ENCODE results near the gene FAM83C.

FAM83C gene

GRCh38 chr20:35311822-35312221, 19.6 kb upstream of the FAM83C start:
- DNase-seq (ENCODE audit: low spot score): no peak
- in situ Hi-C loops (cut with MboI; ENCODE audit: low pct_unique_long_range_greater_than_20kb, low sequenced_read_pairs, unreplicated experiment): no loop called here
- no peak for TF ChIP-seq CTCF (IDR thresholded peaks at IDR 0.05; ENCODE audit: extremely low read depth, insufficient read depth, missing control alignments)

- DNase-seq (ENCODE audit: low spot score): no peak
- no peak for TF ChIP-seq CTCF (IDR thresholded peaks at IDR 0.05; ENCODE audit: extremely low read depth, insufficient read depth, missing control alignments)
- in situ Hi-C loops (cut with MboI; ENCODE audit: low pct_unique_long_range_greater_than_20kb, low sequenced_read_pairs, unreplicated experiment): no loop called here
Measured at GRCh38 chr20:35311409-35311808, 19.2 kb upstream of the FAM83C start.

GRCh38 chr20:35307666-35308653, 15.7 kb upstream of the FAM83C start:
- no peak for DNase-seq (ENCODE audit: low spot score)
- in situ Hi-C loops (cut with MboI; ENCODE audit: low pct_unique_long_range_greater_than_20kb, low sequenced_read_pairs, unreplicated experiment): loop anchor here (10.0 kb wide), 1 partner anchor 137 kb away; no protein-coding TSS in a partner anchor
- TF ChIP-seq CTCF (IDR thresholded peaks at IDR 0.05; ENCODE audit: extremely low read depth, insufficient read depth, missing control alignments): no peak

- peak; percentile 68 for TF ChIP-seq CTCF (IDR thresholded peaks at IDR 0.05; ENCODE audit: extremely low read depth, insufficient read depth, missing control alignments)
- in situ Hi-C loops (cut with MboI; ENCODE audit: low pct_unique_long_range_greater_than_20kb, low sequenced_read_pairs, unreplicated experiment): loop anchor here (10.0 kb wide), 1 partner anchor 138 kb away; no protein-coding TSS in a partner anchor
- DNase-seq (ENCODE audit: low spot score): no peak
Measured at GRCh38 chr20:35306931-35307517, 14.8 kb upstream of the FAM83C start.

GRCh38 chr20:35305682-35306556, 13.7 kb upstream of the FAM83C start:
- in situ Hi-C loops (cut with MboI; ENCODE audit: low pct_unique_long_range_greater_than_20kb, low sequenced_read_pairs, unreplicated experiment): loop anchor here (10.0 kb wide), 1 partner anchor 139 kb away; no protein-coding TSS in a partner anchor
- no peak for TF ChIP-seq CTCF (IDR thresholded peaks at IDR 0.05; ENCODE audit: extremely low read depth, insufficient read depth, missing control alignments)
- no peak for DNase-seq (ENCODE audit: low spot score)

GRCh38 chr20:35304956-35305355, 12.7 kb upstream of the FAM83C start:
- TF ChIP-seq CTCF (IDR thresholded peaks at IDR 0.05; ENCODE audit: extremely low read depth, insufficient read depth, missing control alignments): no peak
- in situ Hi-C loops (cut with MboI; ENCODE audit: low pct_unique_long_range_greater_than_20kb, low sequenced_read_pairs, unreplicated experiment): loop anchor here (10.0 kb wide), 1 partner anchor 140 kb away; no protein-coding TSS in a partner anchor
- DNase-seq (ENCODE audit: low spot score): no peak

Measured in GM13977 (cell line).